Peyer's patch (tissue), 4 donors: Measurements from ENCODE around the gene SEC14L5.

ENCODE experiments used
- POLR2A ChIP-seq, 2 donors: fragments of 450-650 bp; IDR thresholded peaks; one replicate each; pipeline ENCODE4 v1.5.1; 2017; ENCODE audit warnings: antibody characterized with exemption in 2 of 2, mild to moderate bottlenecking in 2 of 2, moderate library complexity in 2 of 2
- TF ChIP-seq, protein P1 (sequence below), 6 experiments: fragments of 450-650 bp in 4 of 6; fragments of 200-600 bp in 2 of 6; sonication (generic) in 1 of 6; IDR thresholded peaks; one replicate each; pipeline ENCODE4 v1.5.1; 2017 to 2019; ENCODE audit warnings: antibody characterized with exemption in 6 of 6, mild to moderate bottlenecking in 3 of 6, moderate library complexity in 1 of 6

DNA sequence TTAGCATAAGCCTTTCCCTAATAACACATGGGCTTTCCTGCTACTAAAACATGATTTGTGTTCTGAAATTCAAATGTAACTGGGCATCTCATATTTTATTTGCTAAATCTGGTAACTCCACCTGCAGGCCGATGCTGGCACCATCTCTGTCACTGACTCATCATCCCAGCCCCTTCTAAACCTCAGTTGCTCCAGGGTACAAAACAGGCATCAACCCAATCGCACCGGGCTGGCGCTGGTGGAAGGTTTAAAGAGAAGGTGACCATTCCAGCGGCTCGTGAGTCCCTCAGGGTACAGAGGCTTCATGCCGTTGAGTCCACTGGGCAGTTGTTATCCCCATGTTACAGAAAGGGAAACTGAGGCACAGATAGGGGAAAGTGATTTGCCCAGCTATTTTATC lies 48.3 kb upstream of the SEC14L5 start:
- no peak for TF ChIP-seq POLR2A (IDR thresholded peaks at IDR 0.05)
- TF ChIP-seq, protein P1, sequence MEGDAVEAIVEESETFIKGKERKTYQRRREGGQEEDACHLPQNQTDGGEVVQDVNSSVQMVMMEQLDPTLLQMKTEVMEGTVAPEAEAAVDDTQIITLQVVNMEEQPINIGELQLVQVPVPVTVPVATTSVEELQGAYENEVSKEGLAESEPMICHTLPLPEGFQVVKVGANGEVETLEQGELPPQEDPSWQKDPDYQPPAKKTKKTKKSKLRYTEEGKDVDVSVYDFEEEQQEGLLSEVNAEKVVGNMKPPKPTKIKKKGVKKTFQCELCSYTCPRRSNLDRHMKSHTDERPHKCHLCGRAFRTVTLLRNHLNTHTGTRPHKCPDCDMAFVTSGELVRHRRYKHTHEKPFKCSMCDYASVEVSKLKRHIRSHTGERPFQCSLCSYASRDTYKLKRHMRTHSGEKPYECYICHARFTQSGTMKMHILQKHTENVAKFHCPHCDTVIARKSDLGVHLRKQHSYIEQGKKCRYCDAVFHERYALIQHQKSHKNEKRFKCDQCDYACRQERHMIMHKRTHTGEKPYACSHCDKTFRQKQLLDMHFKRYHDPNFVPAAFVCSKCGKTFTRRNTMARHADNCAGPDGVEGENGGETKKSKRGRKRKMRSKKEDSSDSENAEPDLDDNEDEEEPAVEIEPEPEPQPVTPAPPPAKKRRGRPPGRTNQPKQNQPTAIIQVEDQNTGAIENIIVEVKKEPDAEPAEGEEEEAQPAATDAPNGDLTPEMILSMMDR (IDR thresholded peaks at IDR 0.05): no peak
